GM21381 (cell line): ENCODE results near the gene CCDC85B.

Experiments used
- ATAC-seq: cut with Tn5 transposase; IDR thresholded peaks from one replicate; pipeline ENCODE4 v1.9.1; 2021; ENCODE audit warnings: mild to moderate bottlenecking, moderate library complexity; ENCODE audit not compliant: unreplicated experiment

Gene CCDC85B

GRCh38 chr11:65928667-65929066 lies 38.2 kb downstream of the CCDC85B start:
- ATAC-seq, result no peak

- ATAC-seq, result no peak
Observed at GRCh38 chr11:65931773-65932557, 41.5 kb downstream of the CCDC85B start.

GRCh38 chr11:65932558-65932919 lies 42.1 kb downstream of the CCDC85B start:
- no peak for ATAC-seq

GRCh38 chr11:65934014-65934413 lies 43.5 kb downstream of the CCDC85B start:
- no peak for ATAC-seq

GRCh38 chr11:65937766-65938165 lies 47.3 kb downstream of the CCDC85B start:
- no peak for ATAC-seq
